Upper lobe of left lung (tissue), 6 donors: Measurements from ENCODE around the gene C1QL1. TPM values are rescaled to one million over a fixed set of nuclear protein-coding genes. Genes with fewer than 3 reads are reported as not detected.

Source experiments
- ATAC-seq, 2 donors: fragments of 200-7000 bp; cut with Tn5 transposase; one replicate each; pipeline ENCODE4 v1.9.1; 2022; ENCODE audit warnings: mild to moderate bottlenecking in 2 of 2, moderate library complexity in 2 of 2; ENCODE audit not compliant: low FRiP score in 2 of 2
- DNase-seq, 2 donors: peaks; one replicate each; pipeline ENCODE4 v3.0.0-alpha.2; 2019 to 2020
- H3K27ac ChIP-seq, 4 donors: fragments of 200-600 bp; sonication (generic); one replicate each; pipeline ENCODE4 v1.5.1; 2016 to 2019
- H3K27me3 ChIP-seq, 4 donors: fragments of 200-600 bp; sonication (generic); one replicate each; pipeline ENCODE4 v1.5.1; 2017 to 2019
- H3K36me3 ChIP-seq, 4 donors: fragments of 200-600 bp; sonication (generic); one replicate each; pipeline ENCODE4 v1.5.1; 2016 to 2019
- H3K4me1 ChIP-seq, 4 donors: fragments of 200-600 bp; sonication (generic); one replicate each; pipeline ENCODE4 v1.5.1; 2018 to 2019
- H3K4me3 ChIP-seq, 4 donors: fragments of 200-600 bp; sonication (generic); one replicate each; pipeline ENCODE4 v1.5.1; 2017 to 2019; ENCODE audit warnings: mild to moderate bottlenecking in 2 of 4, moderate library complexity in 1 of 4
- H3K9me3 ChIP-seq, 4 donors: fragments of 200-600 bp; sonication (generic); one replicate each; pipeline ENCODE4 v1.5.1; 2018 to 2019
- CTCF ChIP-seq, 6 experiments: fragments of 450-650 bp in 4 of 6; fragments of 200-600 bp in 2 of 6; sonication (generic) in 2 of 6; IDR thresholded peaks; one replicate each; pipeline ENCODE4 v1.5.1; 2016 to 2019; ENCODE audit warnings: antibody characterized with exemption in 6 of 6
- EP300 ChIP-seq, 4 donors: sonication (generic); formaldehyde crosslinking; IDR thresholded peaks; one replicate each; pipeline ENCODE4 v1.5.1; 2017; ENCODE audit warnings: antibody characterized with exemption in 4 of 4, control low read depth in 2 of 4
- POLR2A ChIP-seq, 4 donors: fragments of 450-650 bp; IDR thresholded peaks; one replicate each; pipeline ENCODE4 v1.5.1; 2016 to 2017; ENCODE audit warnings: antibody characterized with exemption in 4 of 4, mild to moderate bottlenecking in 2 of 4
- POLR2AphosphoS5 ChIP-seq, 2 donors: sonication (generic); formaldehyde crosslinking; IDR thresholded peaks; one replicate each; pipeline ENCODE4 v1.5.1; 2017; ENCODE audit warnings: antibody characterized with exemption in 2 of 2
- WGBS, 2 donors: methylation state at CpG; one replicate each; pipeline ENCODE4 v1.1.5; 2017 to 2018; 5-methylcytosine and 5-hydroxymethylcytosine counted together
- total RNA-seq, 6 donors: library from RNA; depleted of rRNA in 4 of 6; stranded (reverse); fragments of >200 nt in 4 of 6; gene quantifications; one replicate each; pipeline versions ENCODE4 v1.1.0 to v1.2.1, GENCODE V29; 2016 to 2021
- donor health status: DM: no; HTN: no; CAD: no; lungs with moderate emphysema.
- donor health status: DM: no; HTN: yes; CAD: no; lungs with severe emphysema.

Gene C1QL1
- total RNA-seq, 6 donors from 2014 or later: 0.44 TPM; not detected in 5

- ATAC-seq: no peak
- TF ChIP-seq CTCF (IDR thresholded peaks at IDR 0.05) (no peak), EP300 (IDR thresholded peaks at IDR 0.05) (no peak), POLR2A (IDR thresholded peaks at IDR 0.05) (no peak), POLR2AphosphoS5 (IDR thresholded peaks at IDR 0.05) (no peak)
- Histone ChIP-seq H3K27ac (no peak overlapping the region), H3K9me3 (no peaks in the 10 kb centered on the region), H3K4me3 (no peak overlapping the region), H3K27me3 (no peaks in the 10 kb centered on the region), H3K4me1 (no peaks in the 10 kb centered on the region), H3K36me3 (no peaks in the 10 kb centered on the region)
- DNase-seq: no peak
- WGBS, 2 donors: 69 to 74% methylated on average over 2 of the region's 2 CpGs
Observed at GRCh38 chr17:45005700-45006099, 37.6 kb upstream of the C1QL1 start.

- no peak for ATAC-seq
- Histone ChIP-seq H3K27ac (no peak overlapping the region), H3K4me3 (no peak overlapping the region), H3K9me3 (peaks cover 0 to 7% (median 0%) of the 10 kb centered on the region in 4 donors), H3K4me1 (no peaks in the 10 kb centered on the region), H3K27me3 (no peaks in the 10 kb centered on the region), H3K36me3 (no peaks in the 10 kb centered on the region)
- WGBS, 2 donors: 78 to 97% methylated on average over 3 of the region's 3 CpGs
- no peak for DNase-seq
- TF ChIP-seq POLR2A (IDR thresholded peaks at IDR 0.05) (no peak), POLR2AphosphoS5 (IDR thresholded peaks at IDR 0.05) (no peak), CTCF (IDR thresholded peaks at IDR 0.05) (no peak), EP300 (IDR thresholded peaks at IDR 0.05) (no peak)
Observed at GRCh38 chr17:45004388-45004787, 36.3 kb upstream of the C1QL1 start.

- no peak overlapping the region for H3K27ac ChIP-seq
- H3K36me3 ChIP-seq: no peaks in the 10 kb centered on the region
- peaks cover 0 to 10% (median 0%) of the 10 kb centered on the region in 4 donors for H3K9me3 ChIP-seq
- no peaks in the 10 kb centered on the region for H3K4me1 ChIP-seq
- H3K4me3 ChIP-seq: no peak overlapping the region
- H3K27me3 ChIP-seq: no peaks in the 10 kb centered on the region
- DNase-seq (no peak), ATAC-seq (no peak)
- 58 to 59% methylated on average over 8 of the region's 8 CpGs for WGBS, 2 donors
- no peak for TF ChIP-seq EP300 (IDR thresholded peaks at IDR 0.05)
- TF ChIP-seq POLR2AphosphoS5 (IDR thresholded peaks at IDR 0.05): no peak
- TF ChIP-seq POLR2A (IDR thresholded peaks at IDR 0.05): no peak
- no peak for TF ChIP-seq CTCF (IDR thresholded peaks at IDR 0.05)
Observed at GRCh38 chr17:45003877-45004276, 35.8 kb upstream of the C1QL1 start.

GRCh38 chr17:45001310-45001709 is 33.2 kb upstream of the C1QL1 start:
- TF ChIP-seq POLR2A (IDR thresholded peaks at IDR 0.05): no peak
- TF ChIP-seq POLR2AphosphoS5 (IDR thresholded peaks at IDR 0.05): no peak
- TF ChIP-seq EP300 (IDR thresholded peaks at IDR 0.05): no peak
- DNase-seq (no peak), ATAC-seq (no peak)
- WGBS, 2 donors: 58 to 65% methylated on average over 3 of the region's 3 CpGs
- Histone ChIP-seq H3K36me3 (no peaks in the 10 kb centered on the region), H3K27ac (no peak overlapping the region), H3K9me3 (peaks cover 0 to 10% (median 0%) of the 10 kb centered on the region in 4 donors), H3K4me1 (no peaks in the 10 kb centered on the region), H3K27me3 (no peaks in the 10 kb centered on the region), H3K4me3 (no peak overlapping the region)

- no peaks in the 10 kb centered on the region for H3K36me3 ChIP-seq
- no peaks in the 10 kb centered on the region for H3K4me1 ChIP-seq
- DNase-seq (no peak), ATAC-seq (no peak)
- no peak overlapping the region for H3K27ac ChIP-seq
- no peaks in the 10 kb centered on the region for H3K27me3 ChIP-seq
- 86 to 94% methylated on average over 3 of the region's 3 CpGs for WGBS, 2 donors
- H3K4me3 ChIP-seq: no peak overlapping the region
- TF ChIP-seq EP300 (IDR thresholded peaks at IDR 0.05): no peak
- no peak for TF ChIP-seq POLR2A (IDR thresholded peaks at IDR 0.05)
- no peak for TF ChIP-seq CTCF (IDR thresholded peaks at IDR 0.05)
- TF ChIP-seq POLR2AphosphoS5 (IDR thresholded peaks at IDR 0.05): no peak
- H3K9me3 ChIP-seq: peaks cover 0 to 10% (median 0%) of the 10 kb centered on the region in 4 donors
Observed at GRCh38 chr17:44999433-44999832, 31.3 kb upstream of the C1QL1 start.
